GM12872 (cell line): ENCODE data around the gene ID3.

Source experiments
- CTCF ChIP-seq: IDR thresholded peaks from 3 replicates; pipeline ENCODE4 v1.5.1; 2011; ENCODE audit warnings: low read depth, mild to moderate bottlenecking, low read length, moderate library complexity; ENCODE audit not compliant: insufficient read depth

Gene ID3

GRCh38 chr1:23593042-23593521 lies 33.8 kb upstream of the ID3 start:
- TF ChIP-seq CTCF = no peak

- no peak for TF ChIP-seq CTCF
These were observed 33.0 kb upstream of the ID3 start for GRCh38 chr1:23592209-23592892.

- no peak for TF ChIP-seq CTCF
These were observed 32.3 kb upstream of the ID3 start for GRCh38 chr1:23591460-23592208.

GRCh38 chr1:23590058-23590783 lies 30.9 kb upstream of the ID3 start:
- no peak for TF ChIP-seq CTCF

GRCh38 chr1:23589585-23589986 lies 30.3 kb upstream of the ID3 start:
- TF ChIP-seq CTCF = no peak

GRCh38 chr1:23588749-23589548 lies 29.6 kb upstream of the ID3 start:
- TF ChIP-seq CTCF = no peak
